Peyer's patch (tissue), 4 donors: ENCODE results near the gene MAST4.

Experiments
- CTCF ChIP-seq, 6 experiments: fragments of 450-650 bp in 4 of 6; fragments of 200-600 bp in 2 of 6; sonication (generic) in 1 of 6; IDR thresholded peaks; one replicate each; pipeline ENCODE4 v1.5.1; 2017 to 2019; ENCODE audit warnings: antibody characterized with exemption in 6 of 6, mild to moderate bottlenecking in 3 of 6, moderate library complexity in 1 of 6
- POLR2A ChIP-seq, 2 donors: fragments of 450-650 bp; IDR thresholded peaks; one replicate each; pipeline ENCODE4 v1.5.1; 2017; ENCODE audit warnings: antibody characterized with exemption in 2 of 2, mild to moderate bottlenecking in 2 of 2, moderate library complexity in 2 of 2

GRCh38 chr5:66992547-66992946, 396.4 kb downstream of the MAST4 start:
- no peak for TF ChIP-seq CTCF (IDR thresholded peaks at IDR 0.05)
- TF ChIP-seq POLR2A (IDR thresholded peaks at IDR 0.05) = no peak
